HepG2 (cell line): ENCODE data around the gene C13orf46.

ENCODE experiments used
- CREB1 ChIP-seq, 2 experiments: fragments of 450-650 bp in 1 of 2; IDR thresholded peaks; 2 replicates each; pipeline ENCODE4 v1.6.1; 2016 to 2017; ENCODE audit warnings: control low read depth in 1 of 2, mild to moderate bottlenecking in 1 of 2, missing compliant biosample characterization in 1 of 2, missing genetic modification characterization in 1 of 2
- ELF1 ChIP-seq: sonication (generic); formaldehyde crosslinking; IDR thresholded peaks from 2 replicates; pipeline ENCODE4 v1.4.0; 2020; ENCODE audit warnings: missing genetic modification reagents
- GABPA ChIP-seq, 2 experiments: IDR thresholded peaks; 2 replicates each; pipeline ENCODE4 v1.6.1; 2011 to 2016; ENCODE audit warnings: low read depth in 2 of 2, low read length in 1 of 2, missing biosample characterization in 1 of 2, missing genetic modification characterization in 1 of 2
- HINFP ChIP-seq: sonication (generic); formaldehyde crosslinking; IDR thresholded peaks from 2 replicates; pipeline ENCODE4 v1.4.0; 2020; ENCODE audit warnings: low read depth, mild to moderate bottlenecking, missing genetic modification reagents
- PHF20 ChIP-seq: sonication (generic); formaldehyde crosslinking; IDR thresholded peaks from 2 replicates; pipeline ENCODE4 v1.5.0; 2020; ENCODE audit warnings: mild to moderate bottlenecking, missing genetic modification reagents
- POLR2A ChIP-seq, 2 experiments: IDR thresholded peaks; 2 replicates each; pipeline ENCODE4 v1.6.1; 2011; ENCODE audit warnings: low read depth in 2 of 2, low read length in 2 of 2, mild to moderate bottlenecking in 1 of 2, moderate library complexity in 1 of 2; ENCODE audit not compliant: insufficient read depth in 1 of 2
- POLR2AphosphoS5 ChIP-seq: IDR thresholded peaks from 2 replicates; pipeline ENCODE4 v1.6.1; 2012; ENCODE audit warnings: low read depth, low read length
- PRPF4 ChIP-seq: fragments of 200-400 bp; formaldehyde crosslinking; IDR thresholded peaks from 2 replicates; pipeline ENCODE4 v1.6.1; 2016; ENCODE audit warnings: low read length, low read depth; ENCODE audit not compliant: poor library complexity, severe bottlenecking
- SSRP1 ChIP-seq: IDR thresholded peaks from 2 replicates; pipeline ENCODE4 v1.6.1; 2016; ENCODE audit warnings: control low read depth
- TOE1 ChIP-seq: sonication (generic); formaldehyde crosslinking; IDR thresholded peaks from 2 replicates; pipeline ENCODE4 v1.4.0; 2020; ENCODE audit warnings: mild to moderate bottlenecking, missing genetic modification reagents
- ZNF101 ChIP-seq: sonication (generic); formaldehyde crosslinking; IDR thresholded peaks from 2 replicates; pipeline ENCODE4 v1.4.0; 2020; ENCODE audit warnings: mild to moderate bottlenecking, low read depth, missing genetic modification reagents, borderline replicate concordance
- ZSCAN22 ChIP-seq: sonication (generic); formaldehyde crosslinking; IDR thresholded peaks from 2 replicates; pipeline ENCODE4 v1.4.0; 2020; ENCODE audit warnings: mild to moderate bottlenecking, missing genetic modification reagents
- TF ChIP-seq, protein P1 (sequence below): sonication (generic); formaldehyde crosslinking; IDR thresholded peaks from 2 replicates; pipeline ENCODE4 v1.4.0; 2020; ENCODE audit warnings: missing genetic modification reagents, borderline replicate concordance

DNA sequence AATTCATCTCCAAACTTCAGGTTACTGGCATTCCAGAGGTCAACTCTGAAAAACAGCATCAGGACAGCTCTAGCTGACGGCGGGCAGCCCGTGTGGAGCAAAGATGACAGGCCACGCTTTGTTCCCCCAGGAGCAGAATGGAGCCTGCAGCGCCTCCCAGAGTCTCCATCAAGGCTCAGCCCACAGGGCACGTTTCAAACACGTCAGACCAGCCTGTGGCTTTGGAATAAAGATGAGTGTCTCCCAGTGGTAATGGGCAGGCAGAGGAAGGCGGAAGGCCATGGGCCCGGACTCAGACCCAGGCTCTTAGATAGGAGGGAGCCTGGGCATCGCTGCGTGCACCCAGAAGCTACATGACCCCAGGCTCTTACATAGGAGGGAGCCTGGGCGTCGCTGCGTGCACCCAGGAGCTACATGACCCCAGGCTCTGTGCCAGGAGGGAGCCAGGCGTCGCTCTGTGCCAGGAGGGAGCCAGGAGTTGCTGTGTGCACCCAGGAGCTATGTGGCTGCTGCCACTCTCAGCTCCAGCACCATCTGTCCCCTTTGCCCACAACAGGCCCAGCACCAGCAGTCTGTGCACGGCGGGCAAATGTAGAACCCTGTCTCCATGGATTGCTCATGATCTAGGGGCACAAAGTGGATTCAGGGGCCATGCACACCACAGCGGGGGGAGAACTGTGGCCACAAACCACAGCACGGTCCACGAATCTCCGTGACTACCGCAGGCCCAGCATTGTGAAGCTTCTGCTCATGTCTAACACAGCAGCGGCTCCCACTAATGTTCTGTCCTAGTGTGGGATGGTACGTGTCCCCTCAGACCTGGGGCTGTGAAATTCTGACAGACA, 47.8 kb upstream of the C13orf46 start:
- TF ChIP-seq, protein P1, sequence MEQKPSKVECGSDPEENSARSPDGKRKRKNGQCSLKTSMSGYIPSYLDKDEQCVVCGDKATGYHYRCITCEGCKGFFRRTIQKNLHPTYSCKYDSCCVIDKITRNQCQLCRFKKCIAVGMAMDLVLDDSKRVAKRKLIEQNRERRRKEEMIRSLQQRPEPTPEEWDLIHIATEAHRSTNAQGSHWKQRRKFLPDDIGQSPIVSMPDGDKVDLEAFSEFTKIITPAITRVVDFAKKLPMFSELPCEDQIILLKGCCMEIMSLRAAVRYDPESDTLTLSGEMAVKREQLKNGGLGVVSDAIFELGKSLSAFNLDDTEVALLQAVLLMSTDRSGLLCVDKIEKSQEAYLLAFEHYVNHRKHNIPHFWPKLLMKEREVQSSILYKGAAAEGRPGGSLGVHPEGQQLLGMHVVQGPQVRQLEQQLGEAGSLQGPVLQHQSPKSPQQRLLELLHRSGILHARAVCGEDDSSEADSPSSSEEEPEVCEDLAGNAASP (CRISPR knock-in tag) = no peak
- TF ChIP-seq SSRP1 (no peak), HINFP (no peak), ZSCAN22 (CRISPR knock-in tag) (no peak), ZNF101 (CRISPR knock-in tag) (no peak), ELF1 (CRISPR knock-in tag) (no peak), GABPA (IDR thresholded peaks at IDR 0.05; ENCODE audit: low read depth, low read length) (no peak), GABPA (CRISPR knock-in tag; IDR thresholded peaks at IDR 0.05; ENCODE audit: low read depth) (no peak), POLR2AphosphoS5 (no peak), CREB1 (IDR thresholded peaks at IDR 0.05) (no peak), CREB1 (CRISPR knock-in tag; IDR thresholded peaks at IDR 0.05) (no peak), TOE1 (CRISPR knock-in tag) (no peak), PRPF4 (no peak), POLR2A (IDR thresholded peaks at IDR 0.05; ENCODE audit: insufficient read depth in 1 of 2, low read depth in 2 of 2, low read length in 2 of 2) (no peak), PHF20 (CRISPR knock-in tag) (no peak)
